GM12873 (cell line): ENCODE data around the gene F13A1.
A peak's percentile ranks its signal among the peaks of the same experiment; 100 is the strongest.

ENCODE experiments used
- CTCF ChIP-seq: IDR thresholded peaks from 2 replicates; pipeline ENCODE4 v1.5.1; 2012; ENCODE audit warnings: low read depth, mild to moderate bottlenecking, moderate library complexity, low read length, control low read depth; ENCODE audit not compliant: insufficient read depth; ENCODE audit errors: missing control alignments

Gene F13A1

GRCh38 chr6:6317386-6317785 lies 3.1 kb downstream of the F13A1 start:
- no peak for TF ChIP-seq CTCF

- TF ChIP-seq CTCF, result peak; percentile 92
Observed at GRCh38 chr6:6315660-6316059, 4.8 kb downstream of the F13A1 start.

GRCh38 chr6:6314596-6314995 lies 5.9 kb downstream of the F13A1 start:
- TF ChIP-seq CTCF, result no peak

GRCh38 chr6:6312901-6313441 lies 7.5 kb downstream of the F13A1 start:
- TF ChIP-seq CTCF, result no peak

- no peak for TF ChIP-seq CTCF
Observed at GRCh38 chr6:6305575-6305974, 14.9 kb downstream of the F13A1 start.

- no peak for TF ChIP-seq CTCF
Observed at GRCh38 chr6:6293317-6293716, 27.1 kb downstream of the F13A1 start.

GRCh38 chr6:6287415-6287814 lies 33.0 kb downstream of the F13A1 start:
- no peak for TF ChIP-seq CTCF

GRCh38 chr6:6285679-6286078 lies 34.8 kb downstream of the F13A1 start:
- no peak for TF ChIP-seq CTCF
